ENCODE measurements around the gene GNAI2. TPM values are rescaled to one million over a fixed set of nuclear protein-coding genes. Genes with fewer than 3 reads are reported as not detected.

Gene GNAI2
- total RNA-seq, 1 donor from 2014 or later, result 118 TPM

DNA sequence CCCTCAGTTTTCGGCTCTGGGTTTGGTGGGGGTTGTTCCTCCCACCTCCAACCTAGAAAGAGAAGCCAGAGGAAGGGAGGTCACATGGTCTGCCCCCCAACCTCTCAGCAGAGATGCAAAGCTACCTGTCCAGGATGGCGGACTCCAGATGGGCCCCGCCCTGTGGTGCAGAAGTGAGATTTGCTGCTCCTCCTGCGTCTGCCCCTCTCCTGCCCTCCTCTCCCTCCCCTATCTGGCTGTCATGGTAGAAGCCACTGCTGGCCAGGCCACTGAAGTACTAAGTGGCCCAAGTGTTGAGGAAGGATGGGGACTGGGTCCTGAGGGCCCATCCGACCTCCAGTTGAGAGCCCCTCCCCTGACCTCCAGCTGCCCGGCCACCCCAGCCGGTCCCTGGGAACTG lies 30.8 kb downstream of the GNAI2 start:
- peaks cover 65% of the 10 kb centered on the region for H3K4me1 ChIP-seq
- no peak for DNase-seq
- H3K27ac ChIP-seq (replicated peaks), result peak overlapping the region; percentile 99
- TF ChIP-seq, protein P1, sequence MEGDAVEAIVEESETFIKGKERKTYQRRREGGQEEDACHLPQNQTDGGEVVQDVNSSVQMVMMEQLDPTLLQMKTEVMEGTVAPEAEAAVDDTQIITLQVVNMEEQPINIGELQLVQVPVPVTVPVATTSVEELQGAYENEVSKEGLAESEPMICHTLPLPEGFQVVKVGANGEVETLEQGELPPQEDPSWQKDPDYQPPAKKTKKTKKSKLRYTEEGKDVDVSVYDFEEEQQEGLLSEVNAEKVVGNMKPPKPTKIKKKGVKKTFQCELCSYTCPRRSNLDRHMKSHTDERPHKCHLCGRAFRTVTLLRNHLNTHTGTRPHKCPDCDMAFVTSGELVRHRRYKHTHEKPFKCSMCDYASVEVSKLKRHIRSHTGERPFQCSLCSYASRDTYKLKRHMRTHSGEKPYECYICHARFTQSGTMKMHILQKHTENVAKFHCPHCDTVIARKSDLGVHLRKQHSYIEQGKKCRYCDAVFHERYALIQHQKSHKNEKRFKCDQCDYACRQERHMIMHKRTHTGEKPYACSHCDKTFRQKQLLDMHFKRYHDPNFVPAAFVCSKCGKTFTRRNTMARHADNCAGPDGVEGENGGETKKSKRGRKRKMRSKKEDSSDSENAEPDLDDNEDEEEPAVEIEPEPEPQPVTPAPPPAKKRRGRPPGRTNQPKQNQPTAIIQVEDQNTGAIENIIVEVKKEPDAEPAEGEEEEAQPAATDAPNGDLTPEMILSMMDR (IDR thresholded peaks at IDR 0.05; ENCODE audit: borderline replicate concordance), result no peak
- H3K4me3 ChIP-seq, result peak overlapping the region; percentile 70
- H3K27me3 ChIP-seq (ENCODE audit: low read depth), result no peaks in the 10 kb centered on the region
- intact Hi-C loops (cut with micrococcal nuclease), result no loop called here
- H3K36me3 ChIP-seq, result no peaks in the 10 kb centered on the region
- H3K9me3 ChIP-seq (replicated peaks), result no peaks in the 10 kb centered on the region

- H3K4me3 ChIP-seq, result peak overlapping the region; percentile 70
- H3K9me3 ChIP-seq (replicated peaks), result no peaks in the 10 kb centered on the region
- intact Hi-C loops (cut with micrococcal nuclease), result no loop called here
- H3K4me1 ChIP-seq, result peaks cover 66% of the 10 kb centered on the region
- peak overlapping the region; percentile 99 for H3K27ac ChIP-seq (replicated peaks)
- TF ChIP-seq, protein P1 (IDR thresholded peaks at IDR 0.05; ENCODE audit: borderline replicate concordance), result peak; percentile 18
- no peaks in the 10 kb centered on the region for H3K36me3 ChIP-seq
- peak; percentile 82 for DNase-seq
- H3K27me3 ChIP-seq (ENCODE audit: low read depth), result no peaks in the 10 kb centered on the region
Measured at GRCh38 chr3:50267280-50267913, 31.4 kb downstream of the GNAI2 start.

DNA sequence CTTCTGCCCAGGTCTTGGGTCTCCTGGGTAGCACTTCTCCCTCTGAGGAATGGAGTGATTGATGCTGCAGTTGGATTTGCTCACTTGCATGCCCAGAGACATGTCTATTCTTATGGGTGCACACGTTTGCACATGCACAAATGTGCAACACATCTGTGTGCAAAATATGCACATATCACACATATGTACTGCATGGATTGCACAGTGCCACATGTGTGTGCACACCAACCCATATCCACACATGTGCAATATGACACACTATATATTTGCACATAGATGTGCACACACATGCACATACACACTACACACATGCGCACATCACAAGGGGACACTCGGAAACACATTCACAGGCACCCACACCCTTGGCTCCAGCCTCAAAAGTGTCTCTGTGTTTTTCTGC lies 32.3 kb downstream of the GNAI2 start:
- intact Hi-C loops (cut with micrococcal nuclease), result no loop called here
- H3K27ac ChIP-seq (replicated peaks), result peak overlapping the region; percentile 99
- no peak for DNase-seq
- H3K4me3 ChIP-seq, result peak overlapping the region; percentile 70
- no peaks in the 10 kb centered on the region for H3K36me3 ChIP-seq
- TF ChIP-seq, protein P1 (IDR thresholded peaks at IDR 0.05; ENCODE audit: borderline replicate concordance), result no peak
- H3K4me1 ChIP-seq, result peaks cover 74% of the 10 kb centered on the region
- no peaks in the 10 kb centered on the region for H3K9me3 ChIP-seq (replicated peaks)
- H3K27me3 ChIP-seq (ENCODE audit: low read depth), result no peaks in the 10 kb centered on the region

GRCh38 chr3:50268703-50269451 lies 32.9 kb downstream of the GNAI2 start, which contains the start of gene SEMA3B:
Gene SEMA3B, plus strand, starts transcription at chr3:50269147. Its CDS starts 94 bp downstream, at chr3:50269241.
- peak; percentile 60 for DNase-seq
- TF ChIP-seq, protein P1 (IDR thresholded peaks at IDR 0.05; ENCODE audit: borderline replicate concordance), result no peak
- Histone ChIP-seq H3K4me1 (peaks cover 76% of the 10 kb centered on the region), H3K36me3 (no peaks in the 10 kb centered on the region), H3K4me3 (peak within 1 kb of the TSS; percentile 70), H3K27ac (replicated peaks) (peak within 1 kb of the TSS; percentile 99), H3K9me3 (replicated peaks) (no peaks in the 10 kb centered on the region), H3K27me3 (ENCODE audit: low read depth) (peaks cover 4% of the 10 kb centered on the region)
- intact Hi-C loops (cut with micrococcal nuclease), result no loop called here

DNA sequence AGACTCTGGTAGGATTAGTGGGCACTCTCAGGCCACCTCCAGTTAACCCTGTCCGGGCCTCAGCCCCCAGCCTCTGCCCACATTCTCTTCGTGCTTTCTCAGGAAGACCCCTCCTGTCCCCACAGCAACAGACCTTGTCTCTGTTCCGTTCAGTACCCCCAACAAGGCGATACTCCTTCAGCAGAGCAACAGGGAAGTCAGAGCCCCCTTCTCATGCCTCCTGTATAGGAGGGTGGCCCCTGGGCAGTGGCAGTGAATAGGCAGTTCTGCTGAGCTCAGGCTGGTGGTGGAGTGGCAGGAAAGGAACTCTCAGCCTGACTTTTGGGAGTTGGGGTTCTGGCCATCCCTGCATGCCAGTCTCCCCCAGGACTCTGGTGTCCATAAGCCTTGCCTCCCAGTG lies 33.5 kb downstream of the GNAI2 start:
- intact Hi-C loops (cut with micrococcal nuclease), result no loop called here
- Histone ChIP-seq H3K9me3 (replicated peaks) (no peaks in the 10 kb centered on the region), H3K36me3 (no peaks in the 10 kb centered on the region), H3K27ac (replicated peaks) (peak overlapping the region; percentile 99), H3K27me3 (ENCODE audit: low read depth) (peaks cover 9% of the 10 kb centered on the region), H3K4me1 (peaks cover 76% of the 10 kb centered on the region), H3K4me3 (peak overlapping the region; percentile 70)
- no peak for DNase-seq
- TF ChIP-seq, protein P1 (IDR thresholded peaks at IDR 0.05; ENCODE audit: borderline replicate concordance), result no peak

Measured in left ventricle myocardium inferior (tissue), 1 donor.